HCT116 (cell line): ENCODE data around the gene IER5L.

ENCODE experiments used
- CTCF ChIP-seq, 3 experiments: fragments of 200-600 bp in 1 of 3; sonication (generic) in 1 of 3; IDR thresholded peaks in 2 of 3; conservative IDR thresholded peaks in 1 of 3; 2 replicates each; pipeline ENCODE4 v1.5.1; 2012 to 2017; ENCODE audit warnings: low read depth in 2 of 3, low read length in 2 of 3, antibody characterized with exemption in 1 of 3, borderline replicate concordance in 1 of 3, control low read depth in 1 of 3, mild to moderate bottlenecking in 1 of 3, mixed read lengths in 1 of 3, mixed run types in 1 of 3, moderate library complexity in 1 of 3; ENCODE audit not compliant: insufficient read depth in 1 of 3
- ELF1 ChIP-seq: IDR thresholded peaks from 2 replicates; pipeline ENCODE4 v1.6.1; 2012; ENCODE audit warnings: low read depth, borderline replicate concordance
- FOSL1 ChIP-seq: IDR thresholded peaks from 2 replicates; pipeline ENCODE4 v1.6.1; 2012; ENCODE audit warnings: low read depth
- JUND ChIP-seq: IDR thresholded peaks from 2 replicates; pipeline ENCODE4 v1.6.1; 2012
- MAX ChIP-seq: IDR thresholded peaks from 2 replicates; pipeline ENCODE4 v1.6.1; 2012
- POLR2A ChIP-seq: IDR thresholded peaks from 2 replicates; pipeline ENCODE4 v1.7.0; 2011; ENCODE audit warnings: borderline replicate concordance; ENCODE audit not compliant: insufficient read depth, insufficient read length; ENCODE audit errors: extremely low read depth
- SIN3A ChIP-seq: IDR thresholded peaks from 2 replicates; pipeline ENCODE4 v1.6.1; 2012; ENCODE audit warnings: low read depth

DNA sequence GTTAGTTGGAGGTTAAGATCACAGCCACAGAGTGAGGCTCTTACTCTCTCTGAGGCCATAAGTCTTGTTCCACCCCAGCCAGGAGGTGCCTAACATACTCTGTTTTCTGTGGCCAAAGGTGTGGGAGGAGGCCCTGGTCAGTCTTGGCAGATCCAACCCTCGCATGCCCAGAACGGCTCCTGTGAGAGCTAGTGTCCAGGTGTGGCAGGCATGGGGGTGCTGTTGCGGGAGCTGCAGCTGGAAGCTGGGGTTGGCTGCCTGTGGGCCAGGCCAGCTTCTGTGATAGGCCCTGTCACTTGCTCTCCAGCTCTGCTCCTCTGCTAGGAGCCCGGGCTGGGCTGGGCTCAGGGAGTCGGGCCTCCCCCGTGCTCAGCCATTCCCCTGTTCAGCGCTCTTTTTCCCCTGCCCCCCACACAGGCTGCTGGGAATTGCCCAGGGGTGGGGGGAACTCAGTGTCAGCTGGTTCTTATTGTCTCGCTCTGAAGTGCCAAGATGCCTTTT lies 31.6 kb downstream of the IER5L start:
- TF ChIP-seq POLR2A: no peak
- TF ChIP-seq CTCF (IDR thresholded peaks at IDR 0.05 in 2 of 3, conservative IDR thresholded peaks at IDR 0.05 in 1 of 3; ENCODE audit: borderline replicate concordance in 1 of 3, insufficient read depth in 1 of 3, low read depth in 2 of 3, low read length in 2 of 3): no peak
- no peak for TF ChIP-seq JUND
- TF ChIP-seq ELF1: no peak
- TF ChIP-seq SIN3A: no peak
- TF ChIP-seq MAX: no peak
- no peak for TF ChIP-seq FOSL1
